Activated naive CD4-positive, alpha-beta T cell treated with anti-CD3 and anti-CD28 coated beads, Interleukin-2, amount 50 U/mL, for 24 hours (primary cell): ENCODE results near the gene CASKIN2.

Experiments used
- H3K27ac Mint-ChIP-seq: one replicate; pipeline ENCODE4 v1.8.0; 2021; ENCODE audit warnings: mild to moderate bottlenecking, mixed read lengths
- H3K27me3 Mint-ChIP-seq: one replicate; pipeline ENCODE4 v1.8.0; 2021; ENCODE audit warnings: mixed read lengths
- H3K36me3 Mint-ChIP-seq: one replicate; pipeline ENCODE4 v1.8.0; 2021; ENCODE audit warnings: mixed read lengths
- H3K4me1 Mint-ChIP-seq: one replicate; pipeline ENCODE4 v1.8.0; 2021; ENCODE audit warnings: mixed read lengths
- H3K4me3 Mint-ChIP-seq: one replicate; pipeline ENCODE4 v1.8.0; 2021; ENCODE audit warnings: mild to moderate bottlenecking, mixed read lengths
- H3K9me3 Mint-ChIP-seq: one replicate; pipeline ENCODE4 v1.8.0; 2021; ENCODE audit warnings: mixed read lengths

CASKIN2 gene

DNA sequence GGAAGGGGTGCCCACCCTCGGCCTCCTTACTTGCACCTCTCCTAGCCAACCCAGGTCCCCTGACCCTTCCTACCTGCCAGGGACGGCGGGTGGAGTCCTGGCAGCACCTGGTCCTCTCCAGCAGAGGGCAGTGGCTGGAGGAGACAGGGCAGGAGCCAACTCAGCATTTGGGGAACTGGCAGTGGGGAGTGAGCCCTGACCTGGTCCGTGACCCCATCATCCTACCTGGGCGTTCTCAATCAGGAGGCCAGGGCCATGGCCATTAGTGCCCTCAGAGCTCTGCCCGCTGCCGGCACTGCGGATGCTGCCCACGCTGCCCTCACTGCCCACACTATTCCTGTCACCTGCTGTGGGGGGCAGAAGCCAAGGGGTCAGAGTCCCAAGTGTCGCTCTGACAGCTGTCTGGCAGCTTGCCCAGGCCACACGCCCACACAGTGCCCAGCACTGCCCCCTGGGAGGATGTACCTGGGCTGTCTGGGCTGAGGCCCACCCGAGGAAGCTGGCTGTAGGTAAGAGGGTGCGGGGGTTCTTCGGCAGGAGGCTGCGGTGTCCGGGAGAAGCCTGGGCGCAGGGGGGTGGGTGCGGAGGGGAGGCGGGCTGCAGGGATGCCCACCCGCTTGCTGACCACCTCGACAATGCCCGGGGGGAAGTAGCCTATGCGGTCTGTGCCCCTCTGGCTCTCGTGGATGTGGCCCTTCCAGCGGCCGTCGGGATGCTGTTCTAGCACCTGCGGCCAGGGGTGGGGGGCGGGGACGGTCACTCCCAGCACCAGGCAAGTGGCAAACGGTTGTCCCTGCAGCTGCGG is 10.8 kb downstream of the CASKIN2 start:
- Mint-ChIP-seq H3K27ac (no peak overlapping the region), H3K4me1 (no peaks in the 10 kb centered on the region), H3K9me3 (no peaks in the 10 kb centered on the region), H3K36me3 (no peaks in the 10 kb centered on the region), H3K27me3 (no peaks in the 10 kb centered on the region), H3K4me3 (no peak overlapping the region)

DNA sequence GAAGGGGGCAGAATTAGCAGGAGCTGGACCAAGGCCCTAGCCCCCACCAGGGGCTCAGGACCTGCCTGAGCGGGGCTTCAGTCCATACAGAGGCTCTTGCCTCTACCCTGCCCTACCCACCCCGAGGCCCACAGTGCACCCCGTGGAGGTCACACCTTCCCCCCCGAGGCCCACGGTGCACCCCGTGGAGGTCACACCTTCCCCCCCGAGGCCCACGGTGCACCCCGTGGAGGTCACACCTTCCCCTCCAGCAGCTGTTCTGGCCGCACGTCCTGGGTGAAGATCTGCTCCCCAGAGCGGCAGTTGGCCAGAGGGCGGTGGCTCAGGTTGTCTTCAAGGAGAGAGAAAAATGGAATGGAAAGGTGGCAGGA is 11.4 kb downstream of the CASKIN2 start:
- Mint-ChIP-seq H3K4me3 (no peak overlapping the region), H3K9me3 (no peaks in the 10 kb centered on the region), H3K27me3 (no peaks in the 10 kb centered on the region), H3K27ac (no peak overlapping the region), H3K36me3 (no peaks in the 10 kb centered on the region), H3K4me1 (no peaks in the 10 kb centered on the region)

DNA sequence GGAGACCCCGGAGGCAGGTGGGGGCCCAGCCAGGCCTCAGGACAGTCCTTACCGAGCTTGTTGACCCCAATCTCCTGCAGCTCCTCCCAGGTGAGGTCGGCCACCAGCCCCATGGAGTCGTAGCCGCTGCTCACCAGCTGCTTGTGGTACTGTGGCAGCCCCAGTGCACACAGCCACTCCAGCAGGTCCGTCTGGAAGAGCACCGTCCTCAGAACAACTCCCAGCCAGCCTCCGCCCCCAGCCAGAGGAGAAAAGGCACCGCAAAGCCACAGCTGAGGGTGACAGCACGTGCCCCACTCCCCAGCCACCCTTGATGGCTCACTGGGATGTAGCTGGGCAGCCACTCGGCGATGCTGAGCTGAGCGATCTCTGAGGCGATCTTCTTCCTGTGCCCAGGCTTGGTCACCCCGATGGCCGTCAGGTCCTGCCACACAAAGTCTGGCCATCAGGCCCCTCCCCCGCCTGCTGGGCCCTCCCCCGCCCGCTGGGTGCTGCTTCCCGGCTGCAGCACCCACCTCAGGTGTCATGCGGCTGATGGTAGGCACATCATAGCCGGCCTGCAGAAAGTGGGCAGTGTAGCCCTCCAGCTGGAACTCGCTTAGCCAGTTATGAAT is 11.9 kb downstream of the CASKIN2 start:
- Mint-ChIP-seq H3K9me3 (no peaks in the 10 kb centered on the region), H3K27me3 (no peaks in the 10 kb centered on the region), H3K27ac (no peak overlapping the region), H3K36me3 (no peaks in the 10 kb centered on the region), H3K4me1 (no peaks in the 10 kb centered on the region), H3K4me3 (no peak overlapping the region)

DNA sequence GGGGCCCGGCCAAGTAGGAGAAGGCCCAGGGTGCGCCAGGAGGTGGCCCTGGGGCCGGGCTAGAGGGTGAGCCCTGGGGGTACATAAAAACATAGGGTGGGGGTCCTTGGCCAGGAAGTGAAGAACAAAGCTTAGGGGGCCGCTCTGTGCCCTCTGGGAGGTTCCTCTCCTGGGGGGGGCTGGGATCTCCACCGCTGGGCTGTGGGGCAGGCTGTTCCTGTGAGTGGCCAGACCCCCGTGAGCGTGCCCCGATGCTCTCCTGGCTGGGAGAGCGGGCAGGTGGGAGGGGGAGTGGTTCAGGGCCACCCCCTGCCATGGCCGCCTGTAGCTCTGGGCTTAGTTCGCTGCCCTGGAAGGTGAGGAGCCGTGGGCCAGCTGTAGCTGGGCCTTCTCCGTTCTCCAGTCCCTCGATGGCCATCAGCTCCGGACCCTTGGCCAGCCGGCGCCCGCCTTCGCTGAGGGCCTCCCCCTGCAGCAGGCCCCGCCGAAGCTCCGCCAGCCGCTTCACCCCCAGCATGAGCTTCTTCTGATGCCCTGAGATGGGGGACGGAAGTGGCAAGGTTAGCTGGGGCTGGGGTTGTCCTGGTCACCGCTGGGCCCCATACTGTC is 12.5 kb downstream of the CASKIN2 start:
- Mint-ChIP-seq H3K27ac (no peak overlapping the region), H3K4me3 (no peak overlapping the region), H3K4me1 (no peaks in the 10 kb centered on the region), H3K9me3 (no peaks in the 10 kb centered on the region), H3K36me3 (no peaks in the 10 kb centered on the region), H3K27me3 (no peaks in the 10 kb centered on the region)

DNA sequence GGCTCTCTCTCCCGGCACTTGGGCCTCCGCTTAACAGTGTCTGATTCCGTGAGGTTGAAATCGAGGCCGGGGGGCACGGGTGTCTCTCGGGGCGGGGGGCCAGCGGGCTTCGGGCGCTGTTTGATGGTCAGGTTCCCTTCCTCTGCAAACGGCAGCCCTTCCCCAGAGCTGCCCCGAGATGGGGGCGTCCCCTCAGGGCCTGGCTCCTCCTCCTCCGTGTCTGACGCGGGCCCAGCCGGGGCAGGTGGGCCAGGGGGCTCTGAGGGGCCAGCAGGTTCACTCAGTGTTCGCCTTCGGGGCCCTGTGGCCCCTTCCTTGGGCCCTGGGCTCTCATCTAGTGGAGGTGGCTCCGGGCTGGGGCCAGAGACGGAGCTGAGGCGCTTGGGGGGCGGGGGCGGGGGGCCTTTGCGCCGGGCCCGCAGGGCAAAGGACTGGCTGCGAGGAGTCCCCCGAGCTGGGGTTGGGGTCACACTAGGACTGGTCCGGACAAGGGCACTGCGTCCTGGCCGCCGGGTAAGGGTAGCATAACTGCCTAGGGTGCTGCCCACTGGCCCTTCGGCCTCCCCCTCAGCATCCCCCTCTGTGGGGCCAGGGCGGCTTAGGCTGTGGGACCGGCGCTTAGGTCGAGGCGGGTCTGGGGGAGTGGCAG is 13.1 kb downstream of the CASKIN2 start:
- H3K4me3 Mint-ChIP-seq, result no peak overlapping the region
- no peaks in the 10 kb centered on the region for H3K27me3 Mint-ChIP-seq
- H3K27ac Mint-ChIP-seq, result no peak overlapping the region
- peaks cover 3% of the 10 kb centered on the region for H3K4me1 Mint-ChIP-seq
- no peaks in the 10 kb centered on the region for H3K36me3 Mint-ChIP-seq
- no peaks in the 10 kb centered on the region for H3K9me3 Mint-ChIP-seq

DNA sequence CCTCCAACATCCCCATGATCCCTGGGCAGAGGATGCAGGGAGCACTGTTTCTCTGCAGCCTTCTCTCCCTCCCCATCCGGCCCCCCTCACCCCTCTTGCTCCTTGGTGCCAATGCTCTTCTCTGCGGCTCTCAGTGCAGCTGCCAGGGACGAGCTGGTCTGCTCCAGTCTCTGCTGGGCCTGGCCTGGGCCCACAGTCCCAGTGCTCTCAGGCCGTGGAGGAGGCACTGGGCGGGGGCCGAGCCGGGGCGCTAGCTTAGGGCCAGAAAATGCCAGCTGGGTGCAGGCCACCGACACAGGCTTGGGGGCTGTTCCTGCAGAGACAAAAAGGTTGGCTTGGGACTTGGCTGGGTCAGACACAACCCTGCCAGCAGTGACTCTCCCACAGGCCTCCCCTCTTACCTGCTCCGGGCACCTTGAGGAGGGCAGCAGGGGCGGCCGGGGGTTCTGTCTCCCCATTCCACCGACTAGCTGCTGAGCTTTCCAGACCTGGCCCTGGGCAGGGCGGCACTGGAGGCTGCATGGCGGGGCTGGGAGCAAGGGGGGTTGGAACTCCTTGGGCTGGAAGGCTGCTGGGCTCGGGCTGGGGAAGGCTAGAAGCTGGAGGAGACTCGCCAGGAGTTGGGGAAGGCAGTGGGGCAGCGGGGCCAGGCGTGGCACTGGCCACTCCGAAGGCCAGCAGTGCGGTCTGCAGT is 13.8 kb downstream of the CASKIN2 start:
- peaks cover 3% of the 10 kb centered on the region for H3K4me1 Mint-ChIP-seq
- H3K9me3 Mint-ChIP-seq, result no peaks in the 10 kb centered on the region
- no peak overlapping the region for H3K4me3 Mint-ChIP-seq
- H3K36me3 Mint-ChIP-seq, result no peaks in the 10 kb centered on the region
- no peak overlapping the region for H3K27ac Mint-ChIP-seq
- H3K27me3 Mint-ChIP-seq, result no peaks in the 10 kb centered on the region

DNA sequence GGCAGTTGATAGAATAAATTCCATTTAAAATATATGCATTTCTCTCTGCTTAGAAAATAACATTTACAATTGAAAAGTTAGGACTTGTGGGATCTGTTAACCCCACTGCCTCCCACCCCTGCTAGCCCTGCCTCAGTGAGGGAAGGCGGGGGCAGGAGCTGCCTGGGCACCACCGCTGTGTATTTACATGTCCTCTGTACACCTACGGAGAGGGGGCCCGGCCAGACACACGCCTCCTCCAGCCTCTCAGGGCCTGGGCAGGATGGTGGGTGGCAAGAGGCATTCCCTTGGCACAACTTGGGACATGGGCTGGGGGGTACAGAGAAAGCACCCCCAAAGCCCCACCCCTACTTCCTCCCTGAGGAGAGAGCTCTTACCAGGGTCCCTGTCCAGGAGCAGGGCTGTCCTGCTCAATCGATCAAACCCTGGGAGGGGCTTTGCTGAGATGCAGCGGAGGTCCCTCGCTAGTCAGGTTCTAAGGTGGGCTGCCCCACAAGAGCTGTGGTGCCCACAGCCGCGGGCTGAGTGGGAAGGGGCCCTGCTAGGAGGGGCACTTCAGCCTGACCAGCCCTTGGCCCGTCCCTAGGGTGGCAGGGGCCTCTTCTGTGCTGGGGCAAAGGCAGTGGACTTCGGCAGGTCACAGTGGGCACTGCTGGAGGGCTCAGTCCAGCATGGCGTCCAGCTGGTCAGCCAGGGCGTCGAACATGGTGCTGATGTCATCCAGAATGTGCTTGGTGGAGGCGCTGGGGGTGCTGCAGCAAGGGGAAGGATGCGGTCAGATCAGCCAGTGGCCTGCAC is 14.7 kb downstream of the CASKIN2 start:
- Mint-ChIP-seq H3K36me3 (no peaks in the 10 kb centered on the region), H3K27ac (no peak overlapping the region), H3K4me1 (peaks cover 3% of the 10 kb centered on the region), H3K27me3 (no peaks in the 10 kb centered on the region), H3K9me3 (no peaks in the 10 kb centered on the region), H3K4me3 (no peak overlapping the region)

DNA sequence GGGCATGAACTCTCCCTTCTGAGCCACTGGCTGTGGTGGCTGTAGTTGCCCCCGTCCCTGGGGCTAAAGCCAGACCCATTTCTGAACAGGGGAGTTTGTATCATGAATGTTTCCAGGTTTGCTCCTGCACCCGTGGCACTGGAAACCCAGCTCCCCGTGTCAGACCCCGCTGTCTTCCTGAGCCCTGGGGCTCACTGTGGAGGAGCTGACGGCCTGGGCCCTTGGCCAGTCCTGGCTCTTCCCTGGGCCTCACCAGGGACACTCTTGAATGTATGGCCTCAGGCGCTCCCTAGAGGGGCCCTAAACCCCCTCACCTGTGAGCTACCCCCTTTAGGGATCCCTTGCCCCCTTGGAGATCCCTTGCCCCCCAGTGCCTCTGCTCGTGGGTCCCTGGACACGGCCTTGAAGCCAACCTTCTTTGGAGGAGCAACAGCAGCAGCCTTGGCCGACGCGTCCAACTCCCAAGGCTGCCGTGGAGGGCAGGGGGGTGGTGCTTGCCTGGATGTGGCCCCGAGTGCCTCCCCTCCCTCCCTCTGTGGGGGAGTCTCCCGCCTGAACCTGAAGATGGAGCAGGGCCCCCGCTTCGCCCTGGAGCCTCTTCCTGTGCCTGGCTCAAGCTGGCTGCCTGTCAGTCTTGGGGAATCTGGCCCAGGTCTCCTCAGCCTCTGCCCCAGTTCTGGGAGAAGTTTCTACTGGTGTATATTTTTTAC is 15.9 kb downstream of the CASKIN2 start:
- no peaks in the 10 kb centered on the region for H3K27me3 Mint-ChIP-seq
- H3K36me3 Mint-ChIP-seq, result no peaks in the 10 kb centered on the region
- H3K4me3 Mint-ChIP-seq, result no peak overlapping the region
- no peaks in the 10 kb centered on the region for H3K9me3 Mint-ChIP-seq
- H3K27ac Mint-ChIP-seq, result no peak overlapping the region
- H3K4me1 Mint-ChIP-seq, result peaks cover 3% of the 10 kb centered on the region

DNA sequence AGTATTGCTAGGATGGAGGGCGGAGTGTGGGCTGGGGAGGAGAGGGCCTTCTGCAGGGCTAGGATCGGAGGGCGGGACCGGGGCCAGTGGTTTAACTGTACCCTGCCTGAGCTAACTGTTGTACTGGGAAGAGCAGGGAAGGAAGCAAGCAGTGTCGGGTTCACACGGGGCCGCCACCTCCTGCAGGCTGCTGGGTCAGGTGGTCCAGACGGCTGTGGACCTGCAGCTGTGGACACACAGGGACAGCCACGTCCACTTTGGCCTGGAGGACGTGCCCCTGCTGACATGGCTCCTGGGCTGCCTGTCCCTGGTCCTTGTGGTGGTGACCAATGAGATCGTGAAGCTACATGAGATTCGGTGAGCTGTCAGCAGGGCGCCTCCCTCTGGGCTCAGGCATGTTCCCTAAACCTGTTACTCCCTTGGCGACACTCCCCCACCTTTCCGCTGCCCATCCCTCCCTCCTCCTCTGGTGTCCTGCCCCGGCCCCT is 16.6 kb downstream of the CASKIN2 start:
- no peaks in the 10 kb centered on the region for H3K27me3 Mint-ChIP-seq
- H3K4me3 Mint-ChIP-seq, result no peak overlapping the region
- no peak overlapping the region for H3K27ac Mint-ChIP-seq
- no peaks in the 10 kb centered on the region for H3K9me3 Mint-ChIP-seq
- no peaks in the 10 kb centered on the region for H3K36me3 Mint-ChIP-seq
- peaks cover 3% of the 10 kb centered on the region for H3K4me1 Mint-ChIP-seq

DNA sequence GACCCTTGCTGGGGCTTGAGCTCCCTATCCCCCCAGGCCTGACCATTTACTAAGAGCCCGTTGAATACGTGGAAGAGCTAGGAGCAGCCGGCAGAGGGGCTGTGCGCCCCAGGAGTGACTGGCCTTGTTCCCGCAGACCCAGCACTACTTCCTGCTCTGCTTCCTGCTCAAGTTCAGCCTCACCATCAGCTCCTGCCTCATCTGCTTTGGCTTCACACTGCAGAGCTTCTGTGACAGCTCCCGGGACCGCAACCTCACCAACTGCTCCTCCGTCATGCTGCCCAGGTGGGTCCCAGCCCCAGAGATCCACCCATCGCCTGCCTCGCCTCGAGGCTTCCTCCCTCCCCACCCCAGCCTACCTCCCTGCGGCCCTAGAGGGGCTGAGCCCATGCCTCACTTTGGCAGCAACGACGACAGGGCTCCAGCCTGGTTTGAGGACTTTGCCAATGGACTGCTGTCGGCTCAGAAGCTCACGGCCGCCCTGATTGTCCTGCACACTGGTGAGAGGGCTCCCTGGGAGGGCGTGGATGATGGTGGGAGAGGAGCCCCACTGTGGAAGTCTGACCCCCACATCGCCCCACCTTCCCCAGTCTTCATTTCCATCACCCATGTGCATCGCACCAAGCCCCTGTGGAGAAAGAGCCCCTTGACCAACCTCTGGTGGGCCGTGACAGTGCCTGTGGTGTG is 17.2 kb downstream of the CASKIN2 start:
- Mint-ChIP-seq H3K4me1 (peaks cover 3% of the 10 kb centered on the region), H3K36me3 (no peaks in the 10 kb centered on the region), H3K27me3 (no peaks in the 10 kb centered on the region), H3K9me3 (no peaks in the 10 kb centered on the region), H3K4me3 (no peak overlapping the region), H3K27ac (no peak overlapping the region)

DNA sequence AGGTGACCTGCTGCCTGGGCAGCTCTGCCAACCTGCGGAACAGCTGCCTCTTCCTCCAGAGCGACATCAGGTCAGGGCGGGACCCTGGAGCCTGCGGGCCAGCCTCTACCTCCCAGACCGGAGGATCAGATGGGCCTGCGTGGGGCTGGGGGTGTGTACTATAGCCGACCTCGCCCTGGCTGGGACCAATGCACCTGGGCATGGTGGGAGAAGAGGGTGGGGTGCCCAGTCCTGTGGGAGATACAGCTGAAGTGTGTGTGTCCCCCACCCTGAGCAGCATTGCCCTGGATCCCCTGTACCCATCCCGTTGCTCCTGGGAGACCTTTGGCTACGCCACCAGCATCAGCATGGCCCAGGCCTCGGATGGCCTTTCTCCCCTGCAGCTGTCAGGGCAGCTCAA is 19.3 kb downstream of the CASKIN2 start:
- H3K4me3 Mint-ChIP-seq, result no peak overlapping the region
- peaks cover 2% of the 10 kb centered on the region for H3K36me3 Mint-ChIP-seq
- no peaks in the 10 kb centered on the region for H3K9me3 Mint-ChIP-seq
- H3K4me1 Mint-ChIP-seq, result peaks cover 3% of the 10 kb centered on the region
- H3K27ac Mint-ChIP-seq, result no peak overlapping the region
- H3K27me3 Mint-ChIP-seq, result no peaks in the 10 kb centered on the region

DNA sequence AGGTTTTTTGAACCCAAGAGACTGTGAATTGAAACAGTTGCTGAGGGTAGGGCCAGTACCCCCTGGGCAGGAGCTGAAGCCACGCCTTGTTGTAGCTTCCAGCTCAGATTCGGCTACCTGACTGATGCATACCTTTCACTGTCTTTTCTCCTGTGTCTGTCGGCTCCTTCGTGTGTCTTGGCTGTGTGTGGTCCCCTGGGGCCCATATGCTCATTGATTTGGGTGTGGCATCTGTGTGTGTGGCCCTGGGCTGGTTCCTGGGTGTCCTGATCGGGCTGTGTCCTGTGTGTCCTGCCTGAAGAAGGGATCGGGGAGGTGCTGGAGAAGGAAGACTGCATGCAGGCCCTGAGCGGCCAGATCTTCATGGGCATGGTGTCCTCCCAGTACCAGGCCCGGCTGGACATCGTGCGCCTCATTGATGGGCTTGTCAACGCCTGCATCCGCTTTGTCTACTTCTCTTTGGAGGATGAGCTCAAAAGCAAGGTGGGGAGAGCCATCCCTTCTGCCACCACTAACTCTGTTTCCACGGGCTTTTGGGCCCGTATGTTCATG is 20.9 kb downstream of the CASKIN2 start:
- no peak overlapping the region for H3K27ac Mint-ChIP-seq
- peaks cover 2% of the 10 kb centered on the region for H3K36me3 Mint-ChIP-seq
- peaks cover 3% of the 10 kb centered on the region for H3K4me1 Mint-ChIP-seq
- no peaks in the 10 kb centered on the region for H3K9me3 Mint-ChIP-seq
- no peak overlapping the region for H3K4me3 Mint-ChIP-seq
- H3K27me3 Mint-ChIP-seq, result no peaks in the 10 kb centered on the region

DNA sequence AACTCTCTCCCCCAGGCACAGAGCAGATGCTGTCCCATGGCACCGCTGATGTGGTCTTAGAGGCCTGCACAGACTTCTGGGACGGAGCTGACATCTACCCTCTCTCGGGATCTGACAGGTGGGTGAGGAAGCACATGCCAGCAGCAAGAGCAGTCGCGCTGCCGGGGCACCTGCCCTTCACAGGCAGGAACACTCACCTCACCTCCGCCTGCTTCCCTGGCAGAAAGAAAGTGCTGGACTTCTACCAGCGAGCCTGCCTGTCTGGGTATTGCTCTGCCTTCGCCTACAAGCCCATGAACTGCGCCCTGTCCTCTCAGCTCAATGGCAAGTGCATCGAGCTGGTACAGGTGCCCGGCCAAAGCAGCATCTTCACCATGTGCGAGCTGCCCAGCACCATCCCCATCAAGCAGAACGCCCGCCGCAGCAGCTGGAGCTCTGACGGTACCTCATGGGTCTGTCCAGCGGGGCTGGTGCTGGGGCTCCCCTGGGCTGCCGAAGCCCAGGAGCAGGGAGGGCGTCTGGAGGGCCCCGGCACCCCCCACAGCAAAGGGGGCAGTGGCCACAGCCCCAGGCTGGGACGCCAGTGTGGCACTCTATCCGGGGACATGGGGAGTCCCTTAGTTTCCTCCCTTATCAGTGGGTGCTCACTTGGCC is 21.7 kb downstream of the CASKIN2 start:
- H3K4me1 Mint-ChIP-seq, result peaks cover 3% of the 10 kb centered on the region
- H3K27ac Mint-ChIP-seq, result no peak overlapping the region
- peaks cover 2% of the 10 kb centered on the region for H3K36me3 Mint-ChIP-seq
- H3K4me3 Mint-ChIP-seq, result no peak overlapping the region
- H3K27me3 Mint-ChIP-seq, result no peaks in the 10 kb centered on the region
- H3K9me3 Mint-ChIP-seq, result no peaks in the 10 kb centered on the region
